Right lobe of liver (tissue), 6 donors: ENCODE measurements around the gene RXFP3. TPM values are rescaled to one million over a fixed set of nuclear protein-coding genes. Genes with fewer than 3 reads are reported as not detected.

Experiments used
- ATAC-seq, 4 donors: fragments of 200-7000 bp; cut with Tn5 transposase; one replicate each; pipeline ENCODE4 v1.9.1; 2020; ENCODE audit warnings: mild to moderate bottlenecking in 4 of 4, moderate library complexity in 4 of 4
- DNase-seq, 3 donors: peaks; one replicate each; pipeline ENCODE4 v3.0.0-alpha.2; 2020
- H3K27ac ChIP-seq, 3 donors: fragments of 200-600 bp; one replicate each; pipeline ENCODE4 v1.8.0; 2022
- H3K27me3 ChIP-seq, 2 donors: fragments of 200-600 bp; one replicate each; pipeline ENCODE4 v1.8.0; 2022
- H3K36me3 ChIP-seq, 4 donors: fragments of 200-600 bp; sonication (generic) in 1 of 4; one replicate each; pipeline versions ENCODE4 v1.5.1 to v1.8.0; 2017 to 2022; ENCODE audit warnings: control low read depth in 1 of 4
- H3K4me1 ChIP-seq, 4 donors: fragments of 200-600 bp; sonication (generic) in 1 of 4; one replicate each; pipeline versions ENCODE4 v1.5.1 to v1.8.0; 2017 to 2022; ENCODE audit warnings: control low read depth in 1 of 4
- H3K4me3 ChIP-seq, 3 donors: fragments of 200-600 bp; one replicate each; pipeline ENCODE4 v1.8.0; 2022
- H3K9me3 ChIP-seq, 4 donors: fragments of 200-600 bp; sonication (generic) in 1 of 4; one replicate each; pipeline versions ENCODE4 v1.5.1 to v1.8.0; 2017 to 2022; ENCODE audit warnings: control low read depth in 1 of 4
- CTCF ChIP-seq, 4 donors: fragments of 200-600 bp in 3 of 4; fragments of 450-650 bp in 1 of 4; IDR thresholded peaks; one replicate each; pipeline versions ENCODE4 v1.5.1 to v1.8.0; 2016 to 2022; ENCODE audit warnings: antibody characterized with exemption in 4 of 4, mild to moderate bottlenecking in 2 of 4
- POLR2A ChIP-seq: fragments of 450-650 bp; IDR thresholded peaks from one replicate; pipeline ENCODE4 v1.6.1; 2017; ENCODE audit warnings: antibody characterized with exemption, mild to moderate bottlenecking
- WGBS: methylation state at CpG from one replicate; pipeline ENCODE4 v1.1.6; 2018; ENCODE audit warnings: low coverage, low lambda C conversion rate; ENCODE audit not compliant: insufficient coverage; ENCODE audit errors: missing lambda C conversion rate; 5-methylcytosine and 5-hydroxymethylcytosine counted together
- intact Hi-C, 2 donors: fragments of 100-400 bp; cut with DNase I; formaldehyde crosslinking; loops; one replicate each; pipeline versions ENCODE4 v1.11.2 to v1.14.1; 2022
- total RNA-seq, 6 experiments: library from RNA; depleted of rRNA in 2 of 6; stranded (reverse); fragments of >200 nt in 2 of 6; fragmentation: NEBNext Ultra II Directional in 3 of 6; extraction: Animal tissue kit (Norgen Biotek cat#: 25700) in 3 of 6; gene quantifications; one replicate each; pipeline versions ENCODE4 v1.1.0 to v1.2.4, GENCODE V29; 2016 to 2023
- donor health status: DM: no; HTN: yes; CAD: no.
- donor health status: DM: no; HTN: no; CAD: no.
- donor health status: DM: no; HTN: no; CAD: no.
- donor health status: DM: no; HTN: yes; CAD: no.
- donor health status: DM: no; HTN: yes; CAD: no.

The RXFP3 gene
- total RNA-seq, 6 experiments from 2014 or later, result not detected

- peak overlapping the region in 1 of 3 donors; percentile 5 for H3K27ac ChIP-seq
- H3K36me3 ChIP-seq, result no peaks in the 10 kb centered on the region
- ATAC-seq (no peak), DNase-seq (no peak)
- no peaks in the 10 kb centered on the region for H3K27me3 ChIP-seq
- H3K4me3 ChIP-seq, result peak overlapping the region; percentile 24 to 38 (median 30)
- no peaks in the 10 kb centered on the region for H3K4me1 ChIP-seq
- H3K9me3 ChIP-seq, result no peaks in the 10 kb centered on the region
- WGBS, result 8% methylated on average over 5 of the region's 6 CpGs
- intact Hi-C loops, result no loop called here
- TF ChIP-seq CTCF (IDR thresholded peaks at IDR 0.05), result no peak
- no peak for TF ChIP-seq POLR2A
Measured at GRCh38 chr5:33891446-33891787, 44.8 kb upstream of the RXFP3 start.

- 12% methylated on average over 19 of the region's 45 CpGs for WGBS
- DNase-seq, result peak; percentile 42 to 60 (median 49)
- no peaks in the 10 kb centered on the region for H3K27me3 ChIP-seq
- TF ChIP-seq CTCF (IDR thresholded peaks at IDR 0.05) (no peak), POLR2A (no peak)
- intact Hi-C loops, result no loop called here
- peak within 1 kb of the TSS; percentile 24 to 38 (median 30) for H3K4me3 ChIP-seq
- H3K4me1 ChIP-seq, result no peaks in the 10 kb centered on the region
- H3K27ac ChIP-seq, result peak within 1 kb of the TSS in 1 of 3 donors; percentile 5
- no peaks in the 10 kb centered on the region for H3K9me3 ChIP-seq
- peak; percentile 47 to 66 (median 60) for ATAC-seq
- no peaks in the 10 kb centered on the region for H3K36me3 ChIP-seq
Measured at GRCh38 chr5:33891788-33892619, 44.2 kb upstream of the RXFP3 start, which contains the start of gene ADAMTS12. Gene ADAMTS12, minus strand, starts transcription at chr5:33891990. Its CDS starts 134 bp downstream, at chr5:33891856.

GRCh38 chr5:33892620-33893137, 43.5 kb upstream of the RXFP3 start:
- no peak overlapping the region for H3K27ac ChIP-seq
- ATAC-seq, result no peak
- no peak overlapping the region for H3K4me3 ChIP-seq
- H3K27me3 ChIP-seq, result no peaks in the 10 kb centered on the region
- no peak for TF ChIP-seq CTCF (IDR thresholded peaks at IDR 0.05)
- TF ChIP-seq POLR2A, result no peak
- H3K36me3 ChIP-seq, result no peaks in the 10 kb centered on the region
- 21% methylated on average over 2 of the region's 5 CpGs for WGBS
- intact Hi-C loops, result no loop called here
- no peaks in the 10 kb centered on the region for H3K4me1 ChIP-seq
- DNase-seq, result no peak
- no peaks in the 10 kb centered on the region for H3K9me3 ChIP-seq

GRCh38 chr5:33894566-33894965, 41.6 kb upstream of the RXFP3 start:
- intact Hi-C loops, result no loop called here
- TF ChIP-seq CTCF (IDR thresholded peaks at IDR 0.05) (no peak), POLR2A (no peak)
- Histone ChIP-seq H3K4me3 (no peak overlapping the region), H3K27ac (no peak overlapping the region), H3K9me3 (no peaks in the 10 kb centered on the region), H3K36me3 (no peaks in the 10 kb centered on the region), H3K27me3 (no peaks in the 10 kb centered on the region), H3K4me1 (no peaks in the 10 kb centered on the region)
- no peak for DNase-seq
- WGBS, result 39% methylated on average over 1 of the region's 1 CpG
- ATAC-seq, result no peak
